ENCODE results near the gene PLAAT3. TPM values are rescaled to one million over a fixed set of nuclear protein-coding genes. Genes with fewer than 3 reads are reported as not detected.
"Not testable (repeated sequence)": the region's sequence is repeated elsewhere in the genome, so short reads cannot be mapped to it uniquely, and the experiment has no call there.

The PLAAT3 gene
- total RNA-seq, 1 donor from 2014 or later = 68.2 TPM

GRCh38 chr11:63609536-63609935, 4.7 kb downstream of the PLAAT3 start:
- no peak for TF ChIP-seq CTCF (conservative IDR thresholded peaks at IDR 0.05; ENCODE audit: low read depth, low read length)
- DNase-seq (ENCODE audit: low read depth) = no peak
- H3K4me3 ChIP-seq (ENCODE audit: low read depth, low read length) = peak overlapping the region; percentile 18

- peak overlapping the region; percentile 18 for H3K4me3 ChIP-seq (ENCODE audit: low read depth, low read length)
- TF ChIP-seq CTCF (conservative IDR thresholded peaks at IDR 0.05; ENCODE audit: low read depth, low read length) = no peak
- peak; percentile 59 for DNase-seq (ENCODE audit: low read depth)
These were observed 5.6 kb downstream of the PLAAT3 start for GRCh38 chr11:63608353-63609345.

- no peak for TF ChIP-seq CTCF (conservative IDR thresholded peaks at IDR 0.05; ENCODE audit: low read depth, low read length)
- no peak for DNase-seq (ENCODE audit: low read depth)
- no peak overlapping the region for H3K4me3 ChIP-seq (ENCODE audit: low read depth, low read length)
These were observed 11.1 kb downstream of the PLAAT3 start for GRCh38 chr11:63603180-63603518.

GRCh38 chr11:63602290-63603179, 11.7 kb downstream of the PLAAT3 start:
- not testable (repeated sequence) for H3K4me3 ChIP-seq (ENCODE audit: low read depth, low read length); DNase-seq (ENCODE audit: low read depth)

- peak; percentile 83 for DNase-seq (ENCODE audit: low read depth)
- TF ChIP-seq CTCF (conservative IDR thresholded peaks at IDR 0.05; ENCODE audit: low read depth, low read length) = no peak
- H3K4me3 ChIP-seq (ENCODE audit: low read depth, low read length) = no peak overlapping the region
These were observed 14.8 kb downstream of the PLAAT3 start for GRCh38 chr11:63599211-63600122.

- no peak for TF ChIP-seq CTCF (conservative IDR thresholded peaks at IDR 0.05; ENCODE audit: low read depth, low read length)
- H3K4me3 ChIP-seq (ENCODE audit: low read depth, low read length) = no peak overlapping the region
- no peak for DNase-seq (ENCODE audit: low read depth)
These were observed 15.7 kb downstream of the PLAAT3 start for GRCh38 chr11:63598556-63598955.

Data from epithelial cell of proximal tubule (primary cell).